Fibroblast of skin of back (primary cell): ENCODE measurements around the gene COL4A2.
A peak's percentile ranks its signal among the peaks of the same experiment; 100 is the strongest.
"Not testable (repeated sequence)": the region's sequence is repeated elsewhere in the genome, so short reads cannot be mapped to it uniquely, and the experiment has no call there.

ENCODE experiments used
- DNase-seq: peaks from one replicate; pipeline ENCODE4 v3.0.0-alpha.2; 2013

Gene COL4A2

DNA sequence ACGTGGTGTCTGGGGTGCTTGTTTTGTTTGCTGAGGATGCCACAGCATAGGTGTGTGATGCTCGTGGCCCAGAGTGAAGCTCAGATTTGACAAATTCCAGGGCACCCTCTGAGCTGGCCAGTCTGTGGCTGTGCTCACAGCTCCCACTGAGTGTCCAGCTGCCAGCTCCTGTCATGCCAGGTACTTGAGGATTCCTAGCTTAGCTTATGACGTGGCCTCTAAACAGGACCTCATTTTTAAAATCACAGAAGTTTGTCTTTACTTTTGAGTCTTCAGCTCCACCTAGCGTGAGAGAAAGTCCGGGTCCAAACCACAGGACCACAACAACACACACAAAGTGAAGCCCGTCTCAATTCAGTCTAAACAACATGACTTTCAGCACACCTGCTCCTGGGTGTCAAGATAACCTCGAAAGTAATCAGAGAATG lies 137.2 kb downstream of the COL4A2 start:
- DNase-seq, result peak; percentile 36

DNA sequence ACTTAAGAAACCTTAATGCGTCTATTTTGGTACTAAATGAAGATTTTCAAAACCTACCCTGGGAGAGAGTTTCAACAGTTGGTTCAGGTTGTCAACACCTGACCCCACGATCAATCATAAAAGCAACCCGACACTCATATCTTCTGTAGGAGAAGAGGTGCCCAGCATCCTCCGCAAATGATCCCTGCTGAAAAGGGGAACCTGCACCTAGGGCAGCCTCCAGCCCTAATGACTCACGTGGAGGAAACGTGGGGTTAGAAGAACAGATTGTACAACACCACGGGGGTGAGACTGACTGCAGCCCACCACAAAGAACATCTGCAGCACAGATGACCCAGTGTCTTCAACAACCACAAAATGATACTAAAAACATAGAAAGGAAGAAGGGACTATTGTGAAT lies 138.1 kb downstream of the COL4A2 start:
- DNase-seq, result peak; percentile 48

DNA sequence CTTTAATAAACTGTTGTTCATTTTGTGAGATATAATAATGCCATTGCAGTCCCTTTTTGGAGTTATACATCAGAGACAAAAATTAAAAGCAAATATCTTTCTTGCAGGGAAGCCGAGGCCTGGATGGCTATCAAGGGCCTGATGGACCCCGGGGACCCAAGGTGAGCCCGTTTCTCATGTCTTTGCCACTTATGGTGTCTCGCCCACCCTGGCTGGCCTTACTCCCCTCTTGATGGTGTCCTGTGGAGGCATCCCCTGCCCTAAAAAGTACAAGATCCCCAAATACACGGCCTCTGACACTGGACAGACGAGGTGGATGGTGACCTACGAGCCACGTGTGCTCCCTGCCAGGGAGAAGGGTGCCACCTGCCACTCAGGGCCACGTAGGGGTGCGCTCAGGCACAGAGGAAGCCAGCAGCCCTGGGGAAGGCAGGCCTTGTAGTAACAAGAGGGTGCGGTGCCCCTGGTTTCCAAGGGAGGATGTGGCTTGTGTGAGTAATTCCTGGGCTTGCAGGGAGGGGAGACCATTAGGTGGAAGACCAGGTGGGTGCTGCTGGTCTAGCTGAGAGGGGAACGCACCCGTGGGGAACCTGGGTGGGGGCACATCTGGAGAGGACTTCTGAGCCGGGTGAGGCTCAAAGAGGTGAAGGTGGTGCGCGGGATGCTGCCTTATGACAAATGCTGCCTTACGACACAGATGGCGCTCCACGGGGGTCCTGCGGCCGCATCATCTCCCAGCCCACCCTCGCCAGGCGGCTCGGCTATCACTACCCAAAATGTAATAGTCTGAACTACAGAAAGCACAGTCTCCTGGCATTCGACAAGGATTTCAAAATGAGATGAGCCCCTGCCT lies 138.9 kb downstream of the COL4A2 start:
- peak; percentile 40 for DNase-seq

DNA sequence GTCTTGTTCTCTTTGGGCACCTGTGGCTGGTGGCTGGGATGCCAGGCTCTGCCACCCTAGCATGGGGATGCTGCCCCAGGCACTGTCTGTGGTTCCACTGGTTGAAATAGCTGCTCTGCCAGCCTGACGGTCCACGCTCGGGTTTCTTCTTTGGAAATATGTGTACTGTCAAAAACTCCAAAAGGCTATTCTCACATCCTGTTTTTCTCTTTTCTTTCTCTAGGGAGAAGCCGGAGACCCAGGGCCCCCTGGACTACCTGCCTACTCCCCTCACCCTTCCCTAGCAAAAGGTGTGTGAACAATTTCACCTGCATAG lies 139.4 kb downstream of the COL4A2 start:
- no peak for DNase-seq

DNA sequence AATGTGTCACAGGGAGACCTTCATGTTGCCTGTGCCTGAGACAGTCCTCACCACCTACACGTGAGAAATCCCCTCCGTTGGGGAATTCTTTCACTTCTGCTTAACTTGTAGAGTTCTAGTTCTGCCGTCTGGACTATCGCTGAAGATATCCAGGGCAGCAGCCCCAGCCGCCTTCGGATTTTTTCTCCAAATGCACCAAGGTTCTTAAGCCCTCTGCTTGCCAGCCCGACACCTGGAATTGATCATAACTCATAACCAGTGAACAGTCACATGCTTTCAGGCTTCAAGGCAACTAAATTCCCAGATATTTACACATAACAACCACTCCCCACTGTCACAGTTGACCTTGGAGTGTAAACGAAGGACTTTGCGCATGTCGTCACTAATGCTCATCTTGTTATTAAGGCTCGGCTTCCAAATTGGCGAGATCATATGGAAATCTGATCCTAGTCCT lies 140.0 kb downstream of the COL4A2 start:
- peak; percentile 57 for DNase-seq

DNA sequence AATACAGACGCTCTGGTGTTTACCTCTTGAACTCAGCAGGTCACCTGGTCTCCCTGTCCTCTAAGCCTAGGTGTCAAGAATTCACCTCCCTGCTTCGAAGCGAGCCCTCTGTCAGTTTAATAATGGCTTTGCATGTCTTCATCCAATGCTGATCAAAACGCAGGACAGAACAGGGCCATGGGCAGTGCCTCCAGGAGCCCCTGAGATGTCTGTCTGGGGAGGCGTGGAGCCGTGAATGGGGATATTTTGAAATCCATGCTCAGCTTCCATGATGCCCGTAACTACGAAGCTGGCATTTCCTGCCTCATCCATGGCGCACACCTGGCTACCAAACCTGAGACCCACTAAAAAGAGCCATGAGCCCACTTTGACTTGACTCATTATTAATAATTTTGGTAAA lies 140.7 kb downstream of the COL4A2 start:
- no peak for DNase-seq

DNA sequence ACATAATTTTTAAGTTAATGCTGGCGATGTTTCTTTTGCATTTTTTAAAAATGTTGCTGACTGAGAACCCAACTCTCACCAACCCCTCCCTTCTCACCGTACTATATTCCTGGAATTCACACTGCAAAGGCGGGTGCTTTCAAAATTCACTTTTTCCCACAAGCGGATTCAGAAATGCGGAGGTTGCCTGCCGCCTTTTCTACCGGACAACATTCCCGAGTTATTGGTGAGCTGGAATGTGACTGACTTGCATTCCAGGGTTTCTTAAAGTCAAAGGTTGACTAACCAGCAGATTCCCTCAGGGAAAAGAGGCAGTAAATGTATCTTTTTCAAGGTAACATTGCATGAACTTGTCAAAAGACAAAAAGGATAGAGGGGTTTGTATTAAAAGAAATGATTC lies 141.1 kb downstream of the COL4A2 start:
- peak; percentile 91 for DNase-seq

DNA sequence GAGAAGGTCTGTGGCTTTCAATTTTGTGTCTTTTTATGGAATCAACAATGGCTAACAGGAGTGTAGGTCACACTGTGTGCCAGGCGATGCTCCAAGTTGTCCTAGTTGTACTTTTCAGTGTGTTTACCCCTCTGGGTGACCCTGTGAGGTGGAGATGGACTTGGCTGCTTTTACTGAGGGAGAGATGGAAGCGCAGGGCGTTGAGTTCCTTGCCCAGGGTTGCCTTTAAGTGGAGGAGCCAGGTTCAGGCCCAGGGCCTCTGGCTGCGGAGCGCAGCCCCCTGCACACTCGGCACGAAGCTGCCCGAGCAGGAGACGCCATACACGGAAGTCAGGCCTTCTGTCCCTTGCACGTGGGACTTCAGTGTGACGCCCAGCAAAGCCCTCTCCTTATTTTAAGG lies 141.6 kb downstream of the COL4A2 start:
- no peak for DNase-seq

DNA sequence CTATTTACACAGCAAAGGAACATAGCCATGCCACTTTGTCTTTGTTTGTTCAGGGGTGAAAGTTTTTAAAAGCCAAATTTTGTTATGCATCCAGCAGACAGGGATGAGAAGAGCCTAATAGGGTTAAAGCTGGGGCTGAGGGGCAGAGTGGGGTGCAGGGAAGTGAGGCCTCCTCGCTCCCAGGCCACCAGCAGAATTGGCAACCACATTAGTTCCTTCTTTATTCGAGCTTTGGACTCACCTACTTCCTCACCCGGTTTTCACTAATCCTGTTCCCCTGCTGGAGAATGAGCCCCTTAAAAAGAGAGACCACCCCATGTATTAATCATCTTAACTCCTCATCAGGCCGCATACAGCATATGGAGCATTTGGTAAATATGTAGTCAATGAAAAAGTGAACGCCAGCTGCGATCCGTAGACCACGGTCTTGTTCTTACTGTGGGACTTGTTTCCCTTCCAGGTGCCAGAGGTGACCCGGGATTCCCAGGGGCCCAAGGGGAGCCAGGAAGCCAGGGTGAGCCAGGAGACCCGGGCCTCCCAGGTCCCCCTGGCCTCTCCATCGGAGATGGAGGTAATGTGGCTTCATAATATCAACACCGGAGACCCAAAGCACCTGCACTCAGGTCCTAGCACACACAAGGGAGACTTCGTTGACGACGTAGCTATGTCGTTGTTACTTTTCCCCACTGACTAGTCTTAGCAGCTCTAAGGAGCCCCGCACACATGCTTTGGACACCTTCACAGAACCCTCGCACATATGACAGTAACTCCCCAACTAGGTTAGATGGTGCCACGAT lies 142.3 kb downstream of the COL4A2 start:
- no peak for DNase-seq

DNA sequence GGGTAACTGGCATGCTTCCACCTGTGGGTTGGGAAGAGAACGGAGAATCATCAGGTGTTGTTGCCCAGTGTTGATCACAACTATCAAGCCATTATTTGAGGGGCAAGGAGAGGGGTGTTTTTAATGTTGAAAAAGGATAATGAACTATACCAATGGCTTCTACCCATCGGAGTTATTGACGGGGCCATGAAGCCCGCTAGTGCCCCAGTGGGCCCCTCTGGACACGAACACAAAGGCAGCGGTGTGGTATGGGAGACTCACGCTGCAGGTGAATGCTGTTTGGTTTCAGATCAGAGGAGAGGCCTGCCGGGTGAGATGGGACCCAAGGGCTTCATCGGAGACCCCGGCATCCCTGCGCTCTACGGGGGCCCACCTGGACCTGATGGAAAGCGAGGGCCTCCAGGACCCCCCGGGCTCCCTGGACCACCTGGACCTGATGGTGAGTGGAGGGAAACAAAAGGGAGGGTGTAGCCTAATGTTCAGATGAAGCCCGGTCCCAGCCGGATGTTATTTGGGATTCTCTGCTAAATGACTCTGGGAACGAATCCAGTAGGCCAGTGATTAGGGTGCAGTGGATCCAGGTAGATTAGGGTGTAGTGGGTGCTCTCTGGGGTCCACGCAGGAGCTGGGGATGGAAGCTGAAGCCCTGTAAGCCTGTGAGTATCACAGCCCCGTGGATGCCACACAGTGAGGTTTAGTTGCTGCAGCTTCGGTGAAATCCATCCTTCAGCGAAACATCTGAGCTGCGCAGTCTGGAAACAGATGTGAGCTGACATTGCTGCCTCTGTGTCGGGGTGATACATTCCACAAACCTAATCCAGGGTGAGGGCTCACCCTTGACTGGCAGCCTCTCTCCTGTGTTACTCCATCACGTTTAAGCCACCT lies 143.2 kb downstream of the COL4A2 start:
- no peak for DNase-seq

DNA sequence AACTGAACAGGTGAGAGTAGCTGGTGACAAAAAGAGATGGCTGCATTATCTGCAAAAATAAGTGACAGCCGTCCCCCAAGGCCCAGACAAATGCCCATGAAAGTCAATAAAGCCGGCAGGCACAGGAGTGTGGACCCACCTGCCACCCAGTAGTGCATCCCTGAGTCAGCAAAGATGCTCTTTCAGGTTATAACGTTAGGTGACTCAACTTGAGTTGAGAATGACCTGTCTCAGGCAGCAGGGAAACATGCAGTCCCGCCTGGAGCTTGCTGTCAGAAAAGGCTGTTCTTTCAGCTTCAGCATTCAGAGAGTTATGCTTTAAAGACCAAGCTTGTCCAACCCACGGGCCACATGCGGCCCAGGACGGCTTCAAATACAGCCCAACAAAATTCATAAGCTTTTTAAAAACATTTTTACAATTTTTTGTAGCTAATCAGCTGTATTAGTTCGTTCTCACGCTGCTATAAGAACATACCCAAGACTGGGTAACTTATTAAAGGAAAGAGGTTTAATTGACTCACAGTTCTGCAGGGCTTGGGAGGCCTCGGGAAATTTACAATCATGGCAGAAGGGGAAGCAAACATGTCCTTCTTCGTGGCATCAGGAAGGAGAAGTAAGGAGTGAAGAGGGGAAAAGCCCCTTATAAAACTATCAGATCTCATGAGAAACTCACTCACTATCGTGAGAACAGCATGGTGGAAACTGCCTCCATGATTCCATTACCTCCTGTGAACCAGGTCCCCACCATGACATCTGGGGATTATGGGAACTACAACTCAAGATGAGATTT lies 144.1 kb downstream of the COL4A2 start:
- no peak for DNase-seq

DNA sequence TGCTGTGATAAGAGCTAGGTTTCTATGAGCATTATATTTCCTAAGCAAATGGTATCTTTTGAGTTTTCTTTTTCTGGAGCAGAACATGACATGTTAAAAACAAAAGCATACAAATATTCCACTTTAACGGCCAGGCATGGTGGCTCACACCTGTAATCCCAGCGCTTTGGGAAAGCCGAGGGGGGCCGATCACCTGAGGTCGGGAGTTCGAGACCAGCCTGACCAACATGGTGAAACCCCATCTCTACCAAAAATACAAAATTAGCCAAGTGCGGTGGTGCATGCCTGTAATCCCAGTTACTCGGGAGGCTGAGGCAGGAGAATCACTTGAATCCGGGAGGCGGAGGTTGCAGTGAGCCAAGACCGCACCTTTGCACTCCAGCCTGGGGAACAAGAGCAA lies 146.0 kb downstream of the COL4A2 start:
- not testable (repeated sequence) for DNase-seq

DNA sequence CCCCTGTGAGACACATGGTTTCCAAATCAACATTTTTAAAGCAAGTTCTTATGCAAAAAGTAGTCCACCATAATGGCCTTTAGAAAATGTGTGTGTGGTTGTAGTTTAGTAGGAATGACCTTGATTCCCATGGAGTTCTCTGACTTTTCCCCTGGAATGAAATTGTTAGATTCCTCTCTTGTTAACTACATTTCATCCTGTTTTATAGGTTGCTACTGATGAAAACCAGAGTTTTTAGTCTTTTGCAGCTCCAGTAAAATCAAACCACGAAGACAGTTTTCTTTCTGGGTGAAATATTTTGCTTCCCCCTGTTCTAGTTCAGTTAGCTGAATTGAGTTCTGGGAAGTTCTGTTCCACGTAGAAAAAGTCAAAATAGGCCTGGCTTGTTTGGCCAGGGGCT lies 146.7 kb downstream of the COL4A2 start:
- DNase-seq, result no peak

DNA sequence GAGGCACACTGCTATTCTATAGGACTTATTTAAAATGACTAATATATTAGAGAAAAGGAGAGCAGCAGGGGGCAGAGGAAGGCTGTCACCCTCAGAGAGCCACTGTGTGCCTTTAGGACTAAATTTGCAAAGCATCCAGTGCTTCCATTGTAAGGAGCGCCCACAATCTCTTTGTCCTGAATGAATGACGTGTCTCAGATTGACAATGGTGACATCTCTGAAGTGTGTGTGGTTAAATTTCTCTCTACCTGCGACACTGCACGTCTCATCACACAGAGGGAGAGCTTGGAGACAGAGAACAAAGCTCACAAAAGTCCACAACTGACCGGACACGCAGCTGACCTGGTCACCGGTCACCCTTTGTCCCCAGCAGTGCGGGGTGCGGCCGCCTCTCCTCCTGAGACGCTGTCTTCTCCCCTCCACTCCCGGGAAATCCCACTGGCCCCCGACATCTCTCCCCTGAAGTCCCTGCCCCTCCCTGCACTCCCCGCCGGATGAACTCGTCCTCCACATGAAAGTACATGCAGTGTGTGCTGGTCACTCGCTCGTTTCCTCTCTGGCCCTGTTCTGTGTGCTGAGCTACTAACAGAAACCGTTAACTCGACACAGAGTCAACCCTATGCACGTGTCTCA lies 147.3 kb downstream of the COL4A2 start:
- no peak for DNase-seq

DNA sequence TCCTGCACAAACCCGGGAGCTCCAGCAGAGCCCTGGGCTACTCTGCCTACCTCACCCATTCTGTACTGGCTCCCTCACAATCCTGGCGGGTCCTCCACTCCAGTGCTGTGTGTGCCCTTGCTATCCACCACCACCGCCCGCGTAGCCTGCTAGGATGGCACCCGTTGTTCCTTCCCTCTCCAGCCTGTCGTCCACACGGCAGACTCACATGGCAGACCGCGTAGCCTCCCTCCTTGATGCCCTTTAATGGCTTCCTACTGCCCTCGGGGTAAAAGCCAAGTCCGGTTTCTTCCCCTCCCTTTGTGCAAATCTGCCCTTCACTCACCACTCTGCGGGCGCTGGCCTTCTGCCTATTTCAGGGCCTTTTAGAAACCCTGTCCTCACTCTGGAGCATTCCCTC lies 147.9 kb downstream of the COL4A2 start:
- no peak for DNase-seq

DNA sequence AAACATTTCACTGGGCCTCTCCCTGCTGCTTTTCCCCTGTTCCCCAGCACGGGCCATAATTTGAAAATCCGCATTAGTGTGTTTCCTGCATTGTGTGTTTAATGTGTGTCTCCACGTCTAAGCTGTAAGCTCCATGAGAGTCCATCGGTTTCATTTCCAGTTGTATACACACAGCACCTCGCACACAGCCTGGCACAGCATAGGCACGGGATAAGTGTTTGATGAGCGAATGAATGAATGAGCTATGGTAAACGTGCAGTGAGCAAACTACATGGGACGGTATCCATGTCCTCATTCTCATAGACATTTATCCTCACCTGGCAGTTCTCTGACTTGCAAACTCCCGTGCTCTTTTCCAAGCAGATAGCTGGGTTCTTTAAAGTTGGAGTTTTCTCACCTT lies 148.4 kb downstream of the COL4A2 start:
- no peak for DNase-seq

DNA sequence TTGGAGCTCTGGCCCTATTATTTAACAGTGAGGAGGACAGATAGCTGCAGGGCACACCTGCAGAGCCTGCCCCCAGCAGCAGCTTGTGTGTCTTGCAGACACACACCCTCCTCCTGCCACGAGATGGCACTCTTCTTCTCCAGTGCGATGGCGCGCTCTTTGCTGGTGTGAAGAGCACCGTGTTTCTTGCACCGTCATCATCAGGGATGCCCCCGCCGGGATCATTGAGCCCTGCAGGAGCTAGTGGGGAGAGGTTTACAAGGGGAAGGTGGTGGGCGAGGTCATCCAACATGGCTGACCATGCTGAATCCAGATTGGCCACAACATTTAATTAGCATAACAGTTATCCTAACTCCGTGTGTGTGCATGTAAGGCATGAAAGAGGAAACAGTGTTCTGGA lies 148.9 kb downstream of the COL4A2 start:
- DNase-seq, result peak; percentile 74

DNA sequence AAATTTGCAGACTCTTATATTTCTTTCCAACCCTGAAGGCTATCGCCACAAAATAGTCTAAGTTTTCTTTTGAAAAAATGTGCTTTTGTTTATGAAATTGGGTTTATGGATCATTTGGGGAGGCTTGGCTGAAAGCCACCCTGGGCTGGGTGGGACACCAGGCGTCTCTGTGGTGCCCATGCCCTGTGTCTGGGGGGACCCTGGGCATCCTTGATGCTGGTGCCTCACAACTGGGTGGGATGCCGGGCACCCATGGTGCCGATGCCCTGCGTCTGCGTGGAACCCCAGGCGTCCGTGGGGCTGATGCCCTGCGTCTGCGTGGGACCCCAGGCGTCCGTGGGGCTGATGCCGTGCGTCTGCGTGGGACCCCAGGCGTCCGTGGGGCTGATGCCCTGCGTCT lies 149.5 kb downstream of the COL4A2 start:
- no peak for DNase-seq

DNA sequence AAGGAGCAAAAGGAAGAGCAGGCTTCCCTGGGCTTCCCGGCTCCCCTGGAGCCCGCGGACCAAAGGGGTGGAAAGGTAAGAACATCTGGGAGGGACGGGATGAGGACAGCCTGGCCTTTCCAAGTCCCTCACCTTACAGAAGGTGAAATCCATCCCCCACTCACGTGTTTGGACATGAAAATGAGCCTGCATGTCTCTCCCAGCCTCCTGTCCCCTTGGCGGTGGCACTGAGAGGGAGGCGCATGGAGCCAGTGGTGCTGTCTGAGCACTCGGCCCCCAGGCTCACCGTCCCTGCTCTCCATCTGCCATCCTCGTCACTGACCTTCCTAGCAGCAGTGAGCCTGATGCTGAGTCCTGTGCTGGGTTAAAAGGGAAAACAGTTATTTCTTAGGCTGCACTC lies 150.3 kb downstream of the COL4A2 start:
- DNase-seq, result no peak

DNA sequence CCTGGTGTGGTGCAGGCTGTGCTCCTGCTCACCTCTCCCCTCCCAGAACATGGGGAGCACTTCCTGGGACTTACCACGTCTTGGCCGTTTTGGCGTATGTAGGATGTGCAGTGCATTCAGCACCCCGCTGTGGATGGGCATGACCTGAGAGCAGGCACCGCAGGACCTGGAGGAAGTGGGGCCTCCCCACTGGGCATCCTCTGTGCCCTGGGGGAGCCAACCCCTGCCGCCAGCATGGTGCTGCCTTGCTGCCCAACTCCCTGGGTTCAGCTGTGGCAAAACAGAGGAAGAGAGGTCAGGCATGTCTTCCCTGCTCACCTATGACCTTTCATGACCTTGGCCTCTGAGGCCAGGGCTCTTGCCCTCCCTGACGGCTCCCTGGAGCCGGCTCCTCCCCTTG lies 150.9 kb downstream of the COL4A2 start:
- DNase-seq, result no peak

DNA sequence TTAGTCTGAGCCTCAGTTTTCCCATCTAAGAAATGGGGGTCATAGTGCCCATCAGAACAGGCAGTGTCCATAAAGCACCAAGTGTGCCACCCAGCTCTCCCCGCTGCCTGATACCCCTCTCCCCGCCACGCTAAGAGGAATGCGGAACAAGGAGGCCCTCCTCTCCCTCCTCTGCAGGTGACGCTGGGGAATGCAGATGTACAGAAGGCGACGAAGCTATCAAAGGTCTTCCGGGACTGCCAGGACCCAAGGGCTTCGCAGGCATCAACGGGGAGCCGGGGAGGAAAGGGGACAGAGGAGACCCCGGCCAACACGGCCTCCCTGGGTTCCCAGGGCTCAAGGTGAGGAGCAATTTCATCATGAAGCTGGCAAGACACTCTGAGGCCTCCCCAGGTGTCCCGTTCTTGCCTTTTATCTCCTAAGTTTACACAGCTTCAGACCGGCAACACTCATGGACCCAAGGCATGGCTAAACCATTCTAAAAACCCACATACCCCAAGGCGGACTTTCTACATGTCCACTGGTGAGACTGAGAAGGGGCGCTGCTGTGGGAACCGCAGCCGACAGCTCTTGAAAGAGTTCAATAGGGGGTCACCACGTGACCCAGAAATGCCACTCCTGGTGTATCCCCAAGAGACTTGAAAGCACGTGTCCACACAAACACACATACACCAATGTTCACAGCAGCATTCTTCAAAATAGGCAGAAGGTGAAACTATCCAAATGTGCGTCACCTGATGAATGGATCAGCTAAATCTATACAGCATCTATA lies 151.7 kb downstream of the COL4A2 start:
- DNase-seq, result no peak
